Germinal center (tissue), 1 donor: ENCODE measurements around the gene LEMD1.
"Not testable (repeated sequence)": the region's sequence is repeated elsewhere in the genome, so short reads cannot be mapped to it uniquely, and the experiment has no call there.

ENCODE experiments used
- DNase-seq: peaks from one replicate; pipeline ENCODE4 v3.0.0; 2012; ENCODE audit warnings: mixed read lengths, low spot score

The LEMD1 gene

DNA sequence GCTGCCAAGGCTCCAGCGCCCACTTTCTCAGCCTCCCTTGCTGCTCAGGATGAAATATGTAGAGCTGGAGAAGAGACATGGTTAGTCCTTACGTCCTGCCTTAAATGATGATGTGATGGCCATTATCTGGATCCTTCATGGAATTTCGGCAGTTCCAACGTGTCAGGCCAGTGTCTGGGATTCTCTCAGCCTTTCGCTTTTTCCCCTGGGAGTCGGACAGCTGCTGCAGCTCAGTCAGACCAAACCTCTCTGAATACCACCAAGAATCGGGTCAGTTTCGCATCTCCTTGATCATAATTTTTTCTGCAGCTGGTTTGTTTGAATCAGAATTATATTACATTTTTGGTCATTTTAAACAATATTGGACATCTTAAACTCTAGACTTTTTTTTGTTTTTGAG lies 42.8 kb downstream of the LEMD1 start:
- no peak for DNase-seq

DNA sequence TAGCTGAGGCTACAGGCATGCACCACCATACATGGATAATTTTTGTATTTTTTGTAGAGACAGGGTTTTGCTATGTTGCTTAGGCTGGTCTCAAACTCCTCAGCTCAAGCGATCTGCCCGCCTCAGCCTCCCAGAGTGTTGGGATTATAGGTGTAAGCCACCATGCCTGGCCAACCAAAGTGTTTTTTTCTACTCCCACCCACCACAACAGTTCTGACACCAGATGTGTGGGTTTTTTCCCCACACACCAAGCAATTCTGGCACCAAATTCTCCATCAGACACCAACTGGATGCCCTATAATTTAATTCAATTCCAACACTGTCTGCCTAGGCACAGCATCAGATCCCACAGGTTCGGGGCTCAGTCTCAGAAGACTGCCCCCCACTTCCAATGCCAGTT lies 44.5 kb downstream of the LEMD1 start:
- DNase-seq, result no peak

DNA sequence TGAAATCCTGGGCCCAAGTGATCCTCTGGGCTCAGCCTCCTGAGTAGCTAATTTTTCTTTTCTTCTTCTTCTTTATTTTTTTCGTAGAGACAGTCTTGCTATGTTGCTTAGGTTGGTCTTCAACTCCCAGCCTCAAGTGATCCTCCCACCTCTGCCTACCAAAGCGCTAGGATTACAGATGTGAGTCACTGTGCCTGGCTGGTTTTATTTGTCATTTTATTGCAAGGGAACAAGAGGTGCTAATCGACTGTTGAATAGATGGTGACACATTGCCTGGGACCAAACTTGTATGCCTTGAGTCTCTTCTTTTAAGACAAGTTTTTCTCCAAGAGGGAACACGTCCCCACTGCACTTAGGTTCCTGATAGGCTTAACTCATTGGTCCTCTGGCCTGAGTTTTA lies 45.1 kb downstream of the LEMD1 start:
- DNase-seq, result no peak

DNA sequence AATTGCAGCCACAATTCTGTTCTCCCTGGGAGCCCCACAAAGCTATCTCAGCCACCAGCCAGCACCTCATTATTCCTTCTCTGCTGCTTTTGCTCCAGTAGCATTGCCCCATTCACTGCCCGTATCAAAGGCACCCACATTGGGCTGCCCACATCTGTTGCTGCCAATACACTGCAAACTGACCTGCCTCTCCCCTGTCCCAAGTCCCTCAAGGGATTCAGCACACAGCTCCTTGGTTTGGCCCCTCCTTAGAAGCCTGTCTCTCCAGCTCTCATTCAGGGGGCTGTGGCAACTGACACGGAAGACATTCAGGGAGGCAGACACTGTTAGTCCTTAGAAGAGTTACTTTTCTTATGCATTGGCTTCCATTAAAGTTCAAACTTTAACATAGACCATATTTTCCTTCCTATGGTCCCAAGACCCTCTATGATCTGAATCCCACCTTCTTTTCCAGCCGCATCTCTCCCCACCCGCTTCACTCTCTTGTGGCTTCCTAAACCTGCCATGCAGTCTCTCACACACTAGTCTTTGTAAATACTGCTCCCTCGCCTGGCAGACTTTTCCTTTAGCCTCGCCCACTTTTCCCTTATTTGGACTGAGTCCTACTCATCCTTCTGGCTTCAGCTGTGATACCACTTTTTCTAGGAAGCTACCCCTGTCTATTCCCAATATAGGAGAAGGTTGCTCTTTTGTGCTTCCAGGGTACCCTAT lies 45.9 kb downstream of the LEMD1 start:
- DNase-seq, result no peak

DNA sequence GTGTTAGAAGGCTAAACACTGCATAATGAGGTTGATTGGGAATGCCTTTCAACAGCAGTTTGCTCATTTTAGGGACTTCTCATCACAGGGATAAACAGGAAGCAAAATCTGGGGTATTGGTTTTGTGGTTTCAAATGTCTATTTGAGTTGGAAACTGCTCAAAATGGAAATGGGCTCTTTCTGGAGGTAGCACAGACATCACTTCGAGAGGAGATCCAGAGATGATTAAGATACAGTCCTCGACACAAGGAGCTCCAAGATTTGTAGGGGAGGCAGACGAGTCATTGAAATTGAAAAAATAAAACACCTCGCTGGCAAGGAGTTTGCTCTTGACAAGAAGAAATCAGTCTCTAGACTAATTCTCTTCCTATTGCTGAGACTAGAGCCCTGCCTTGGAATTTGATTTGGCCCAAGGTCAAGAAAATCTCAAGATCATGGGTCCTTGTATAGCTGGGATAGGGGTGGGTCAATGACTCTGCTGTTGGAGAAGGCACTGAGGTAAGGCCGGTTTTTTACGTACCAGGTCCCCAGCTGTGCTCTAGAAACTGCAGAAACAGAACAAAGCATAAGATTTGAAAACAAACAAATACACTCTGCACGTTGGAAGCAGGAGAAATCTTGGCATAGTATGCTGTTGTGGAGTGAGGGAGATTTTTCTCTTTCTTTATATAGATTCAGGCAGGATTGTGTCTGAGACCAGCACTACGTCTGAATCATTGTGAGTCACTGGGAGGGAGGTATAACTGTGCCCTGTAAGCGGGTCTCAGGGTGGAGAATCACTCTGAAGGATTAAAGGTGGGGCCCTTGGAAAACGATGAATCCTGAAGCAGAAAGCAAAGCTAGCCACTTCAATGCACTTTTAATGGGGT lies 47.4 kb downstream of the LEMD1 start:
- DNase-seq, result no peak

DNA sequence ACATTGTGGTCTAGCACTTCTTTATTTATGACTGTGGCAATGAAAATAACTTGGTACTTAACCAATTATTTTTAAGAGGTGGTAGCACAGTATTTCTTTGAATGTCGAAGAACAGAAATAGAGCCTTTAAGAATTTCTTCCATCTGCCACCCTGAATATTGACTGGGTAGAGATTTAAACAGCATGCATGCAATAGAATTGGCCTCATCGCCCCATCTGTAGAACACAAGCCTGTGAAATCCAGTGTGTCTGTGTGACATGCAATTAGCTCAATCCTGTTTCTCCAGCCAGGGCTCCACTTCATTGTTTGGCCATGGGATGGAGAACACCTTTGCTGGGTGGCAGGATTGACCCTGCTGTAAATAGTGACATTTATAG lies 48.1 kb downstream of the LEMD1 start:
- DNase-seq, result no peak

DNA sequence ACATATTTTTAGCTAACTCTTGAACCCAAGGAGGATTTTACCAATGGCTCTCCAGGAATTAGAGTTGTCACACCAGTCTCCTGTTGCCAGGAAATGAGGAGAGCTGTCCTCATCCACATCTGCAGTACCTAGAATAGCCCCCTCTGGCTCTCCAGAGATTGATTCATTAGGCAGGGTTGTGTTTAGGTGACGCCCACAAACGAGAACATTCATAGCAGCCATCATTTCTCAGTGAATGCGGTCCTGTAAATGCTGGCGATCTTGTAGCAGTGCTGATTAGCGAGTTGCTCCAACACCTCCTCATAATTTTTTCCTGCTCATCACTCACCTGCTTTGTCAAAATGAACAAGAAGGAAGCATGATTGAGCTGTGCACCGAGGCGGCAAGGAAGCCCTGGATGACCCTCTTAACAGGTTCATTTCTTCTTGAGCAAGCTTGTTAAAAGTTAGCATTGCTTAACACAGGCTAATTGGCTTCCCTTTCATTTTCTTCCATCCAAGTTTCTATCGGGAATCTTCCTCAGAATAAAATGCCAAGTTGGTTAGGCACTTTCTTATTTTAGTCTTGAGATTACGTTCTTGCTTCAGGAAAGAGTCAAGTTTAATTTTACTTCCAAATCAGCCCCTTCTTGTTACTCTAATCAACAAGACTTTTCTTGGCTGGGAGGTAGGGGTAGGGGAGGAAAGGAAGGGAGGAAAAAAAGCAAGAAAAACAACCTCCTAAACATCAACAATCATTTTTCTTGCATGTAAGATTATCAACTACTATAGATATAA lies 48.6 kb downstream of the LEMD1 start:
- no peak for DNase-seq

DNA sequence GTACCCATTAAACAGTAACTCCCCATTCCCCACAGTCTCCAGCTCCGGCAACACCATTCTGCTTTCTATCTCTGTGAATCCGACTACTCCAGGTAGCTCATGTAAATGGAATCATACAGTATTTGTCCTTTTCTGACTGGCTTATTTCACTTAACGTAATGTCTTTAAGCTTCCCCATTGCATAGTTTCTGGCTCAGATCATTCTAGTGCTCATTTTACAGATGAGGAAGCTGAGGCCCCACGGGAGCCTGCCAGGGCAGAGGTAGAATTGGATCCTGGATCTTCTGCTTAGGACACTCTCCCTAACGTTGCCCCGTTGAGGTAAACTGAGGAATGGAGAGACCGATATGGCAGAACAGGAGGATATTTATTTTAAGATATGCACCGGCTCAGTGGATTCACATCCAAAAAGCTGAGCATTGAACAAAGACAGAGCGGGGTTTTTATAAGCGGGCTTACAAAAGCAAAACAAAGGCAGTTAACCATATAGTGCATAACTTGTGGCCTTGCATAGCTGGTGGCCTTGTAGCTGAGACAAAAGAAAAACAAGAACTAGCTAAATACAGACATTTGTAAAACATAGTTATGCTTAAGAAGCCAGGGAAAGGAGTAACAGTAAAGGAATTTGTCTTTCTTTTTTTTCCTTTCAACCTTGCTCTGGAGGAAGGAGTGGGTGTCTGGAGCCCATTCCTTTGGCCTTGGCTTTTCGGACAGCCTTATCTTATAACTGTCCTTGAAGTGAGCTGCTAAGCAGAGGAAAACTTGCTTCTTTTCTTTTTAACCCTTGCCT lies 49.8 kb downstream of the LEMD1 start:
- no peak for DNase-seq

DNA sequence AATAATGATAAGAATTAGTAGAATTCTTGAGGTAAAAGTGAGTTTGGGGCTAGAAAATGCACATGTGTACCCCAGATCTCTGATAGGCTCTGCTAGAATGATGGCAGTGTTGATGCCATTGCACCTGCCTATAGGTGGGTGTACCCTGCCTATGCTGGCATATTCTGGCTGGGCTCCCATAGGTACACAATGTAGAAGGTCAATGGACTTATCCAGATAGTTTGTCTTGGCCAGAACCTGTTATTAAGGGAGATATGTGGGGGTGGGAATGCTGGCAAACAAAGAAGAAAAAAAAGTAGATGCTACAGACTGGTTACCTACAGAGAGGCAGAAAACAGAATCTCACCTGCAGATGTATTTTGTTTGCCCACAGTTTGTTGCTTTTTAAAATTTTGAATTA lies 51.1 kb downstream of the LEMD1 start:
- no peak for DNase-seq

DNA sequence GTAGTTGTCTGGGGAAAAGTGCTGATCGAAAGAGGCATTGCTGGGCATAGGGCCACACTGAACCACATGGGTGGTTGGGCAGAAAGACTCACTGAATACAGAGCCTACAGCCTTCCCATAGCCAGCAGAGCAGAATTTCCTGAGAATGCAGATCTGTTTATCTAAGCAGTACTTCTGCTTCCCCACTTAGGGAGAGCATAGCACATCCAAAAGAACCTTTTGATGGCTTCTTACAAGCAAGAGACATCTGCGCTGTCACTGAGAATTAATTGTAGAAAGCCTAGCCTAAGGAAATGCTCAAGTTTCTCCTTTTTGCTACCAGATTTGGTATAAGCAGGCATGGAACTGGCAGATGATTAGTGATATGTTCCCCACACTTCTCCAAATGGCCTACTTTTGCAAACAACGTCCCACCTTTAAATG lies 52.1 kb downstream of the LEMD1 start:
- DNase-seq, result no peak

DNA sequence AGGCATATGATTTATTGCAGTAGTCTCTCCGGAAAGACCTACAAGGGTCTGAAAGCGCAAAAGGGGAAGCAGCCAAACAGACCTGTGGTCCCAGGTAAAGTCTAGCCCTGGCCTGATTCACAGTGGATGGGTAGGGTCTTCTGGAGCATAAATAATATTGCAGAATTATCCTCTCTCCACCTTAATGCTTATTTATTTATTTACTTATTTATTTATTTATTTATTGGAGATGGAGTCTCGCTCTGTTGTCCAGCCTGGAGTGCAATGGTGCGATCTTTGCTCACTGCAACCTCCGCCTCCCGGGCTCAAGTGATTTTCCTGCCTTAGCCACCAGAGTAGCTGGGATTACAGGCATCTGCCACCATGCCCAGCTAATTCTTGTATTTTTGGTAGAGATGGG lies 53.4 kb downstream of the LEMD1 start:
- DNase-seq, result no peak

DNA sequence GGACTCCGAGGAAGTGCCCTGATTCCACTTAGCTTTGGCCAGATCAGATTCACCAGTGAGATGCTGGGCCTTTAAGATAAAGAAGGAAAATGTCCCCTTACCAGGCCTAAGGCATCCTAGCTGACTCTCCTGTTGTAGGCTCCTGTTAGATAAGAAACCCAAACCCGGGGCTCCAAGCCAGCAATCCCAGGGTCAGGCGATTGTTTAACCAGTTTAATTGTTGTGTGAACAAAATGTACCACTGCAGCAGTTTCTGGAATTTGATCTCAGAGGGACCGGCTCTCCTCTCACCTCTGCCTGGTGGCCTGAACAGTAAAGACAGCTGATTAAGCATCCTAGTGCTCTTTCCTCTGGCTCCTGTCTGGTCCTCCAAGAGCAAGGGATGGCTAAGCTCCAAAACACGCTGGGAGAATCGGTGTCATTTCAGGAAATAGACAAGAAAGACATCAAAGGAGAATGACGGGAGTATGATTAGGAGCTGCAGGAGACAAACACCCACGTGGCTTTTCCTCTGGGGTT lies 55.9 kb downstream of the LEMD1 start:
- DNase-seq, result no peak

DNA sequence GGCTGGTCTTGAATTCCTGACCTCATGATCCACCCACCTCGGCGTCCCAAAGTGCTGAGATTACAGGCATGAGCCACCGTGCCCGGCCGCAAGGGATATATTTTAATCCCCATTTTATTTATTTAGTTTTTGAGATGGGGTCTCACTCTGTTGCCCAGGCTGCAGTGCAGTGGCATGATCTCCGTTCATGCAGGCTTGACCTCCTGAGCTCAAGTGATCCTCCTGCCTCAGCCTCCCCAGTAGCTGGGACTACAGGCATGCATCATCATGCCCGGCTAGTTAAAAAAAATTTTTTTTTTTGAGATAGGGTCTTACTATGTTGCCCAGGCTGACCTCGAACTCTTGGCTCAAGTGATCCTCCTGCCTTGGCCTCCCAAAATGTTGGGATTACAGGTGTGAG lies 56.8 kb downstream of the LEMD1 start:
- DNase-seq, result not testable (repeated sequence)

DNA sequence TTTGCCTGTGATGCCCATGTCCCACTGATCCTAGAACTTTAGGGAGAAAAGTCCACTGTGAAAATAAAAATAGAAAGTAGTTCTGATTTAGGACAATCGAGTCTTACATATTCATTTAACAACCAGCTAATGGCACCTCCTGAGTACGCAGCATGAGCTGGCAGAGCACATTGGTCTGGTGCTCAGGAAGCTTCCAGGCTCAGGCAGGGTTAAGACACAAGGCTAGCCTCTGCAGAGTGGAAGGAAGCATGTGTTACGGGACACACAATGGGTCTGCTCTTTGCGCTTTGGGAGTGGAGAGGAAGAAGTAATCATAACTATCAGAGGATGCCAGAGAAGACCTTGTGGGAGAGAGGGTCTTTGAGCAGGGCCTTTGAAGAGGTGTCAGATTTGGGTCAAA lies 61.0 kb downstream of the LEMD1 start:
- DNase-seq, result no peak

DNA sequence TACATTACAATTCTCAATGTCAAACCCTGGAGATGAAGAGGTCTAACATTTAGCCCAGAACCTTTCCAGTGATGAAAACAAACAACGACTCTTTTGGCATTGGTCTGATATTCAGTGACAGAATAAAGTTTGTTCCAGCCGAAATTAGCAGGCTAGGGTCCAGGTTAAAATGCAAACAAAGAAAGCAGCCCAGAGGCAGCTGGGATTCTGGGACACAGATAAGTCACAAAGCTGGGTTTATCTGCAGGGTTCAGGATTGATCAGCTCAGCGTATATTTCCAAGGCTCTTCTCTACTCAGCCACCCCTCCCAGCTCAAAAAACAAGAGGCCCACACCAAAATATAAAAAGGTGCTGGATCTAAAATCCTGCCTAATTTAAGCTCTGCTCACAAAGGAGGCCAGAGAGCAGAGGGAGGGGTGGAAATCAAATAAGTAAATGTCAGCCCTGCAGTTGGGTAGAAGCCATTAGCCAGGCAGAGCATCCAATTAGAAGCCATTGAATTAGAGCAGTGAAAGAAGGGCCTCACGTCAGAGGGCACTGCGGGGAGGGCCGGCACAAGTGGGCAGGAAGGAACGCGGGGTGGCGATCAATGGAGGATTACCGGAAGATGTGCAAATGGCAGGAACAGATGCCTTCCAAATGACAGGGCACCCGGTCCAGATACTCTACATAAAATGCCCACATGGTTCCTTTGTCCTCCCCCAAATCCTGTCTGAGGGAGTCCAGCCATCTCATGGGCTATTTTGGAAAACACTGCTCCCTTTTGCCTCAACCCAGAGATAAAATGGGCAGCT lies 61.9 kb downstream of the LEMD1 start:
- no peak for DNase-seq

DNA sequence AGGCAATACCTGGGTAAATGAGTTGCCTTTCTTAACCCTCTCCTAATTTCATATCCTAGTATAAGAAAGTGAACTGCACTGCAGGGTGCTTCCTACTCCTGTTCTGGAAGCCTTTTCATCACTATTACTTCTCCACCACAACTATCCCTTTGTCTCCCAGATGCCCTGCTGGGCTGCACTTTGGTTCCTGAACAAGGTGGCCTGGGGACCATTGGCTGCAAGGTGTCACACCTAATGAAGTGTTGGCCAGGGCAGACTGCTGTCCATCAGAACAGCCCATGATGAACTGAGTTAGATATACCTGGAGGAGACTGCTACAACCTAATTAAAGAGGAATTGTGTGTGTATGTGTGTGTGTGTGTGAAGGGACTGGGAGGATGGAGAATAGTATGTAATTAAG lies 63.3 kb downstream of the LEMD1 start:
- DNase-seq, result no peak

DNA sequence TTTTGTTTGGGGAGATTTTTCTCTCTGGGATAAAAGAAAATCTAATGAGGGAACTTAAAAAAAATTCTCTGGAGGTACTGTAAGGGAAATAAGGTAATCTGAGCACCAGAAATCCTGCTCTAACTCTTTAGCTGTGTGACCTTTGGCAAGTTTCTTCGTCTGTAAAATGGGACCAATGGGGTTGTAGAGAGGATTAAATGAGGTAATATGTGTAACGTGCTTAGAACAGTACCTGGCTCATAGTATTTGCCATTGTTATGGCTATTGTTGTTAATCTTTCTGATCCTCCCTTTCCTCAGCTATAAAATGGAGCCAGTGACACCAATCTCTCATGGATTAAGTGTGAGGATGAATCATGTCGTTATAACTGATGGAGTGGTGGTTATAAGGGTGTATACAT lies 64.3 kb downstream of the LEMD1 start:
- DNase-seq, result no peak

DNA sequence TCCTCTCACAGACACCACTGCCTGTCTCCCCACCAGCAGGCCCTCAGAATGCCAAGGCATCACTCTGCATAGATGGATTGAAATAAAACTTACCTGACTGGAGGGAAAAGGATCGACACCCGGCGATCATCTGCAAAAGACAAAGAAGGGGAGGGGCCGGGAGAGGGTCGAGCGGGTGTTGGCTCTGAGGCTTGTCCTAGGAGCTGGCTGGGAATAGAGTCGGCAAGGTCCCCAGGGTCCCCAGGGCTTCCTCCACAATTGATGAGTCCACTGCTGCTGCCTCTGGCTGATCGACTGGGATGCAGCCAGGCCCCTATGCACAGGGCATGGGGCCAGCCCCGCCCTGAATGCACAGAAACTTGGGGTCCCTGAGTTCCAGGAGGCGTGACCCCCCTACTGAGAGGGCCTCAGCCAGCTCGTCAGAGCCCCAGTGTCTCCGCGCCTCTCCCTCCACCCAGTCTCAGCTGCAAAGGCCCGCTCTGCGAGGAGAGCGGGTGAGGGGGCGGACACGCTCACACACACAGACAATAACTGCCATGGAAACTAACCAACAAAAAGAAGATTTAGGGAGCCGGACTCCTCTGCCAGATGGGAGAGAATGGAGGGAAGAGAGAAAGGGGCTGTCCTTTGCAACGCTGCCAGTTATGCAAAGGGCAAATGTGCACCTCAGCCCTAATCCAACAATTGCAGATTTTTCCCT lies 65.3 kb downstream of the LEMD1 start, which contains the start of gene KLHDC8A:
Gene KLHDC8A, minus strand, starts transcription at position 483 of the 700 bp plus-strand sequence. CDS start 13,318 bp downstream, outside the sequence.
- no peak for DNase-seq

DNA sequence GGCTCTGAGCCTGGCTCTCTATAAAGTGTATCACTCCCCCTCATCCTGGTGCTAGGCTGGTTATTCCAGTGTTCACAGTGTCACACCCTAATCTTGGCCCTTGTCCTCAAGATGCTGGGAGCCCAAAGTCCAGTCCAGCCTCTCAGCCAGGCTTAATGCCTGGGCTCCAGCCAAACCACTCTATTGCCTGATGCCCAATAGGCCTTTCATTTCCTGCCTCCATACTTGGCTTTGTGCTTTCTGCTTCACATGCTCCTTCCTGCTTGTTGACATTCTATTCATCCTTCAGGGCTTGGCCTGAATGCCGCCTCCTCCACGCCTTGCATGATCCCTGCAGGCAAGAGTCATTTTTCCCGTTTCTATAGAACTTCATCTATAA lies 66.8 kb downstream of the LEMD1 start:
- DNase-seq, result no peak
